GM21360 (cell line): ENCODE measurements around the gene SMIM15.

Experiments
- ATAC-seq: cut with Tn5 transposase; IDR thresholded peaks from one replicate; pipeline ENCODE4 v1.9.1; 2021; ENCODE audit warnings: mild to moderate bottlenecking, moderate library complexity; ENCODE audit not compliant: unreplicated experiment

Gene SMIM15

DNA sequence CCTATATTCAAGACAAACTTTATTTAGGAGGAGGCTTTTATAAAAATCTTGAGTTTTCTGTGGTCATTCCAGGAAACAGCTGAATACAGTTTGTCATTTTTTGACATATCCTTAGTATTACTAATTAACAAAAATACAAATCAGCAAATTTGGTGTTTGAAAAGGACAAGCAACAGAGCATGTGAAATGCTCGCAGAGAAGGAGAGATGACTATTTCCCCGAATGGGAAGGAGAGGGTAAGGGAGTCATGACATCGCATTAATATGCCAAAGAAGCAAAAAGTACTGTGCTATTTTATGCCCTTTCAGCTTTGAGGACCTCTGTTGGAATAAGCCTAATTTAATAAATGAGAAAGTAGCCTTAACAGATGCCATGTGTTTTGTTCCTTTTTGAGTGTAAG lies 1.8 kb downstream of the SMIM15 start:
- no peak for ATAC-seq

- ATAC-seq, result no peak
Observed at GRCh38 chr5:61159836-61160235, 2.4 kb downstream of the SMIM15 start.

GRCh38 chr5:61159070-61159469 lies 3.2 kb downstream of the SMIM15 start:
- no peak for ATAC-seq

GRCh38 chr5:61151893-61152292 lies 10.4 kb downstream of the SMIM15 start:
- no peak for ATAC-seq

GRCh38 chr5:61148515-61148914 lies 13.8 kb downstream of the SMIM15 start:
- ATAC-seq, result no peak

DNA sequence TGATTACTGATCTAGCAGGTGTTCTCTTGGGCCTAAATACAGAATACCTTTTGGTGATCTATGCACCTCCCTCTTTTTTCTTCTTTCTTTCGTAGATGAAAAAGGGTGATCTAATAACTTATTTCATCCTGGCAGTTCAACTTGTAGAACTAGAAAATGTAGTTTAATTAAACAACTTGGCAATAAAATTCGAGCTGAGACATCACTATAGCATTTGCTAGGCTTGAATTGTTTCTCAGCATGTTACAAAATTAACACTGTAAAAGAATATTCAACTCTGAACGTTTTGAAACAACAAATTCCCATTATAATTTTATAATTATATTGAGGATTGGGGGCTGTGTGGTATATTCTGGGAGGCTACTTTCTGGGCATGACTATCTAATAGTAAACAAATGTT lies 19.5 kb downstream of the SMIM15 start:
- no peak for ATAC-seq

- ATAC-seq, result no peak
Observed at GRCh38 chr5:61142391-61142790, 19.9 kb downstream of the SMIM15 start.

GRCh38 chr5:61141801-61142200 lies 20.5 kb downstream of the SMIM15 start:
- no peak for ATAC-seq

- ATAC-seq, result no peak
Observed at GRCh38 chr5:61139931-61140330, 22.3 kb downstream of the SMIM15 start.

GRCh38 chr5:61139094-61139873 lies 23.0 kb downstream of the SMIM15 start:
- ATAC-seq, result no peak

DNA sequence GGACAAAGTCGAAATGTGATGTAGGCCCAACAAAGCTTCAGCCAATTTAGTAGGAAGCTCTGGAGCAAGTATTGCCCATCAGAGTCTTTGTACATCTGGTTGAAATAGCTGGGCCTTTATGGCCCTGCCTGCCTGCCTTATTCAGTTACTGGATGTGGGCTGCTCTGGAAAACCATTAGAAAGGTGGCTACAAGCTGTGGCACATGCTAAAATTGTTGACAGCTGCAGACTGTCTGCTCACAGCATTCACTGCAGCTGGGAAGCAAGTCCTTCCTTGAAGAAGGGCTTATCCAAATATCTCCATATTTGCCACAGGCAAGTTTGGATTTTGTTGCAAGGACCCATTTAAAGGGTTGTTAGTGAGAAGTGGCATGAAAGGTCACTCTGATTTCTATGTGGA lies 24.4 kb downstream of the SMIM15 start:
- ATAC-seq, result no peak

- ATAC-seq, result no peak
Observed at GRCh38 chr5:61132559-61132958, 29.7 kb downstream of the SMIM15 start.

- no peak for ATAC-seq
Observed at GRCh38 chr5:61130289-61130688, 32.0 kb downstream of the SMIM15 start.

DNA sequence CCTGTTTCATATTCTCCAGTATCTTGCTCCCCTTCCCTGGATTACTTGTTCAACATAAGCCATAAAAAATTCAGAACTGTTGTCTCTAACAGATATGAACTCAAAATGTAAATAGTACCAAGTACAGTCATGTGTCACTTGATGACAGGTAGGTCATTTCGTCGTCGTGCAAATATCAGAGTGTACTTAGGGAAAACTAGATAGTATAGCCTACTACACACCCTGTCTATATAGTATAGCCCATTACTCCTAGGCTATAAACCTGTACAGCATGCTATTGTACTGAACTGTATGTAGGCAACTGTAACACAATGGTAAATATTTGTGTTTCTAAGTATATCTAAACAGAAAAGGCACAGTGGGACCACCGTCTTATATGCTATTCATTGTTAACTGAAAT lies 39.1 kb downstream of the SMIM15 start:
- no peak for ATAC-seq

DNA sequence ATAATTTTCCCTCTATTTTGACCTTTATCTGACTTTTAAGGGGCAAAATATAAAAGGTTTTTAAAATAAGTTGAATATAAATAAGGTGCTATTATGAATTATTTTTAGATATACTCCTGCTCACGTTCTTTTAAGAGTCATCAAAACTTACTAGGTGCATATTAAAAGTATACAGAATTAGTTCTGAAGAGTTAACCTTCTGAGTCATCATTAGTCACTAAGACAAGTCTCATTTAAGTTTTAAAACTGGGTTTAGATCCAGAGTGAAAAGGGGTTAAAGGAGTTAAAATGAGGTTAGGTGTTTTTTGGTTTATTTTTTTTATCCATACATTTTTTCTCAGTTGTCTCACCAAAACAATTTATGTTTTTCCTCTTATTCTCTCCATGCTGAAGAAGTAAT lies 41.7 kb downstream of the SMIM15 start:
- ATAC-seq, result no peak

GRCh38 chr5:61119066-61119465 lies 43.2 kb downstream of the SMIM15 start:
- no peak for ATAC-seq

- no peak for ATAC-seq
Observed at GRCh38 chr5:61115968-61116367, 46.3 kb downstream of the SMIM15 start.

DNA sequence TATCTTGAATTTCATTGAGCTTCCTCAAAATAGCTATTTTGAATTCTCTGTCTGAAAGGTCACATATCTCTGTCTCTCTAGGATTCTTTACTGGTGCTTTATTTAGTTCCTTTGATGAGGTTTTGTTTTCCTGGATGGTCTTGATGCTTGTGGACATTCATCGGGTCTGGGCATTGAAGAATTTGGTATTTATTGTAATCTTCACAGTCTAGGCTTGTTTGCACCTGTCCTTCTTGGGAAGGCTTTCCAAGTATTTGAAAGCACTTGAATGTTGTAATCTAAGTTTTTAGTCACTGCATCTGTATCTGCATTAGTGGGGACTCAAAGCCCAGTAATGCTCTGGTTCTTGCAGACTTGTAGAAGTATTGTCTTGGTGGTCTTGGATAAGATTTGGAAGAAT lies 47.8 kb downstream of the SMIM15 start:
- no peak for ATAC-seq
